Stomach (tissue), 4 donors: Measurements from ENCODE around the gene CORO1C.

Experiments used
- POLR2A ChIP-seq, 4 donors: fragments of 450-650 bp; IDR thresholded peaks; one replicate each; pipeline ENCODE4 v1.6.1; 2016; ENCODE audit warnings: antibody characterized with exemption in 4 of 4, control low read depth in 2 of 4, mild to moderate bottlenecking in 1 of 4, moderate library complexity in 1 of 4
- TF ChIP-seq, protein P1 (sequence below), 7 experiments: fragments of 450-650 bp in 4 of 7; fragments of 200-600 bp in 3 of 7; sonication (generic) in 3 of 7; IDR thresholded peaks; one replicate each; pipeline ENCODE4 v1.5.1; 2016 to 2019; ENCODE audit warnings: antibody characterized with exemption in 7 of 7, control low read depth in 2 of 7, mild to moderate bottlenecking in 1 of 7

DNA sequence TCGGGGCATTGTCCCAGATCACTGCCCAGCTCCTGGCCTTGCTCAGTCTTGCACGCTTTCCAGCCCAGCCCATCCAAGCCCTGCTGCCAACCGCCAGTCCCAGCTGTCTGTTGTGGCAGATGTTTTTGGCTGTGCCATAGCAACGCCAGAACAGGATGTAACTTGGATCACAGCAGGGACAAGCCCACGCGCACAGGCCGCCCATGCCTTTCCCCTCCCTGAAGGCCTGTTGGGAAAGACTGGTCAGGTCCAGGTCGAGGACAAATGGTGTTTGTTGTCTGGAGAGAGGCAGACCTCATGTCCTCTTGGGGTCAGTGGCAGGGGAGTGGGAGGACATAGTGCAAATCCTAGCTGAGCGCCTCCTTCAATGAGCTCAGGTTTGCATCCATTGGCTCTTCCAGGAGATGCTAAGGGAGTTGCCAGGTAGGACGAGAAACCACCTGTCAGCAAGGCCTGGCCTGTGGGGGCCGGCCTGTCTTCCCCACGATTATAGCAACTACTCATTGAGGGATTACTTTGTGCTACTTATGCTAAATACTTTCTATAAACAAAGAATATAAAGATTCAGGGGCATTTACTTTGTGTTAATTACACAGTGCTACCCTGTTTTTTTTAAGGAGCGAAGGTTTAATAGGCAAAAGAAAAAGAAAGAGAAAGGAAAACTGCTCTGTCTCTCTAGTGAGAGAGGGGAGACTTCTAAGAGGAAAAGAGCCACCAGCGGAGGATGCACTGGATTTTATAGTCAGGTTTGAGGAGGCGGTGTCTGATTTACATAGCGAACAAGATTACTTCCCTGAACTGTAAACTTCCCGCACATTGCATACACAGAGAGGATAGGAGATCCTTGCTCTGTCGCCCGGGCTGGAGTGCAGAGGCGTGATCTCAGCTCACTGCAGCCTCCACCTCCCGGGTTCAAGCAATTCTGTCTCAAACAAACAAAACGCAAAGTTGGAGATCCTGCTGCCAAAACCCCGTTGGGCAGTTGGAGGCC, 42.8 kb upstream of the CORO1C start:
- TF ChIP-seq POLR2A (IDR thresholded peaks at IDR 0.05): no peak
- TF ChIP-seq, protein P1, sequence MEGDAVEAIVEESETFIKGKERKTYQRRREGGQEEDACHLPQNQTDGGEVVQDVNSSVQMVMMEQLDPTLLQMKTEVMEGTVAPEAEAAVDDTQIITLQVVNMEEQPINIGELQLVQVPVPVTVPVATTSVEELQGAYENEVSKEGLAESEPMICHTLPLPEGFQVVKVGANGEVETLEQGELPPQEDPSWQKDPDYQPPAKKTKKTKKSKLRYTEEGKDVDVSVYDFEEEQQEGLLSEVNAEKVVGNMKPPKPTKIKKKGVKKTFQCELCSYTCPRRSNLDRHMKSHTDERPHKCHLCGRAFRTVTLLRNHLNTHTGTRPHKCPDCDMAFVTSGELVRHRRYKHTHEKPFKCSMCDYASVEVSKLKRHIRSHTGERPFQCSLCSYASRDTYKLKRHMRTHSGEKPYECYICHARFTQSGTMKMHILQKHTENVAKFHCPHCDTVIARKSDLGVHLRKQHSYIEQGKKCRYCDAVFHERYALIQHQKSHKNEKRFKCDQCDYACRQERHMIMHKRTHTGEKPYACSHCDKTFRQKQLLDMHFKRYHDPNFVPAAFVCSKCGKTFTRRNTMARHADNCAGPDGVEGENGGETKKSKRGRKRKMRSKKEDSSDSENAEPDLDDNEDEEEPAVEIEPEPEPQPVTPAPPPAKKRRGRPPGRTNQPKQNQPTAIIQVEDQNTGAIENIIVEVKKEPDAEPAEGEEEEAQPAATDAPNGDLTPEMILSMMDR (IDR thresholded peaks at IDR 0.05): no peak
